ENCODE measurements around the gene ABLIM2. TPM values are rescaled to one million over a fixed set of nuclear protein-coding genes. Genes with fewer than 3 reads are reported as not detected.
A peak's percentile ranks its signal among the peaks of the same experiment; 100 is the strongest.

The ABLIM2 gene
- total and polyA plus RNA-seq, 2 of the 8 experiments (the other 6 are each of a cell fraction or from before 2014, with no cell fraction given), result 2.8 to 3.0 TPM

GRCh38 chr4:7971881-7972500 lies 186.6 kb downstream of the ABLIM2 start:
- Histone ChIP-seq H3K27me3 (replicated peaks in 1 of 4; ENCODE audit: control insufficient read depth in 3 of 4, extremely low read depth in 1 of 4, insufficient read depth in 3 of 4, low read length in 3 of 4) (no peaks in the 10 kb centered on the region; a peak in 1 of 7 replicates), H2BK12ac (ENCODE audit: low read depth, low read length) (peak overlapping the region; percentile 64; the same call in 1 of the 2 replicates), H2BK5ac (ENCODE audit: low read depth, low read length) (peak overlapping the region; percentile 45; the same call in 1 of the 2 replicates), H4K91ac (replicated peaks; ENCODE audit: insufficient read length, low read length) (peak overlapping the region; percentile 9), H3K27ac (ENCODE audit: low read depth, low read length) (no peak overlapping the region), H3K9ac (replicated peaks in 1 of 4; ENCODE audit: extremely low read depth in 1 of 4, low read depth in 3 of 4, low read length in 3 of 4) (no peak overlapping the region), H2AFZ (ENCODE audit: low read length) (no peak overlapping the region), H3K4me2 (ENCODE audit: insufficient read depth in 1 of 2, low read depth in 2 of 2, low read length in 2 of 2) (no peak overlapping the region), H3K23ac (ENCODE audit: insufficient read length) (no peak overlapping the region), H3K14ac (ENCODE audit: insufficient read length) (no peak overlapping the region), H2BK20ac (ENCODE audit: low read length) (peak overlapping the region; percentile 51; the same call in 1 of the 2 replicates), H2AK5ac (ENCODE audit: low read depth, low read length) (peak overlapping the region; percentile 0), H2BK120ac (replicated peaks; ENCODE audit: low read depth, low read length) (no peak overlapping the region), H3K18ac (ENCODE audit: extremely low read depth, low read length) (no peak overlapping the region), H3K79me1 (ENCODE audit: low read depth, low read length) (no peaks in the 10 kb centered on the region), H3K56ac (replicated peaks; ENCODE audit: insufficient read length, low read depth, low read length) (no peak overlapping the region), H3K4ac (replicated peaks; ENCODE audit: insufficient read length, low read depth, low read length) (peak overlapping the region; percentile 83), H4K8ac (ENCODE audit: extremely low read depth, insufficient read depth, low read length) (peak overlapping the region; percentile 40), H3K4me3 (ENCODE audit: extremely low read depth in 1 of 4, insufficient read depth in 2 of 4, low read depth in 3 of 4, low read length in 4 of 4) (no peak overlapping the region), H3K9me3 (ENCODE audit: insufficient read depth in 2 of 2, low read depth in 1 of 2, low read length in 1 of 2) (no peaks in the 10 kb centered on the region; a peak in 1 of 4 replicates), H3K23me2 (ENCODE audit: low read depth, low read length) (peaks cover 13% of the 10 kb centered on the region), H2BK15ac (ENCODE audit: low read length) (peak overlapping the region; percentile 46; the same call in 1 of the 2 replicates), H3K4me1 (replicated peaks in 1 of 4; ENCODE audit: control insufficient read depth in 3 of 4, insufficient read depth in 4 of 4, low read length in 3 of 4) (peaks cover 0 to 17% (median 1%) of the 10 kb centered on the region in 4 experiments; a peak in 5 of 7 replicates), H3K36me3 (ENCODE audit: control insufficient read depth in 2 of 4, insufficient read depth in 4 of 4, low read length in 3 of 4) (no peaks in the 10 kb centered on the region), H4K20me1 (replicated peaks in 1 of 2; ENCODE audit: control insufficient read depth in 1 of 2, insufficient read depth in 2 of 2, low read length in 2 of 2) (no peaks in the 10 kb centered on the region), H4K5ac (ENCODE audit: insufficient read length, low read depth, low read length) (peak overlapping the region; percentile 13), H3K79me2 (ENCODE audit: control insufficient read depth in 1 of 2, insufficient read depth in 2 of 2, low read length in 2 of 2) (no peaks in the 10 kb centered on the region)
- TF ChIP-seq E2F6 (IDR thresholded peaks at IDR 0.05) (no peak), POLR2AphosphoS5 (IDR thresholded peaks at IDR 0.05; ENCODE audit: low read depth, low read length) (no peak), CHD1 (IDR thresholded peaks at IDR 0.05; ENCODE audit: low read depth, low read length) (no peak), HDAC6 (IDR thresholded peaks at IDR 0.05; ENCODE audit: low read depth, low read length) (no peak), HDAC2 (IDR thresholded peaks at IDR 0.05; ENCODE audit: borderline replicate concordance in 1 of 2, low read depth in 2 of 2, low read length in 2 of 2) (no peak), CTBP2 (IDR thresholded peaks at IDR 0.05; ENCODE audit: borderline replicate concordance, insufficient read depth, insufficient read length, low read length) (no peak)
- 91% methylated on average over 11 of the region's 13 CpGs; no CpG with 5 or more reads in 1 of the 2 experiments for WGBS, 2 experiments (ENCODE audit: extremely low coverage in 1 of 2, insufficient coverage in 1 of 2, insufficient read length in 1 of 2, insufficient replicate concordance in 2 of 2, low coverage in 1 of 2, low lambda C conversion rate in 2 of 2, missing lambda C conversion rate in 1 of 2)
- FAIRE-seq, result no peak
- no peak for DNase-seq (ENCODE audit: low read depth in 1 of 2, low spot score in 2 of 2)
- ChIA-PET CTCF (ENCODE audit: partially characterized antibody) (interaction anchor here (1.4 kb wide), 1 partner anchor 27 kb away, joined by 3 read pairs; no protein-coding TSS in a partner anchor), POLR2A (ENCODE audit: partially characterized antibody) (interaction anchor here (1.0 to 1.2 kb wide), 3 partner anchors 8 to 34 kb away, joined by 3 read pairs; no protein-coding TSS in a partner anchor)

Data from H1 (cell line).